Upper lobe of right lung (tissue), 1 donor: Measurements from ENCODE around the gene HOXB3. TPM values are rescaled to one million over a fixed set of nuclear protein-coding genes. Genes with fewer than 3 reads are reported as not detected.
A peak's percentile ranks its signal among the peaks of the same experiment; 100 is the strongest.

ENCODE experiments used
- ATAC-seq: fragments of 200-7000 bp; cut with Tn5 transposase; one replicate; pipeline ENCODE4 v1.9.1; 2020; ENCODE audit warnings: mild to moderate bottlenecking, moderate library complexity
- DNase-seq: peaks from one replicate; pipeline ENCODE4 v3.0.0-alpha.2; 2020
- H3K27ac ChIP-seq: fragments of 200-600 bp; one replicate; pipeline ENCODE4 v1.8.0; 2022
- H3K27me3 ChIP-seq: fragments of 200-600 bp; one replicate; pipeline ENCODE4 v1.8.0; 2022; ENCODE audit warnings: mild to moderate bottlenecking
- H3K36me3 ChIP-seq: fragments of 200-600 bp; one replicate; pipeline ENCODE4 v1.8.0; 2022
- H3K4me1 ChIP-seq: fragments of 200-600 bp; one replicate; pipeline ENCODE4 v1.8.0; 2022
- H3K4me3 ChIP-seq: fragments of 200-600 bp; one replicate; pipeline ENCODE4 v1.8.0; 2022; ENCODE audit warnings: mild to moderate bottlenecking
- H3K9me3 ChIP-seq: fragments of 200-600 bp; one replicate; pipeline ENCODE4 v1.8.0; 2022
- intact Hi-C: fragments of 100-400 bp; cut with DNase I; formaldehyde crosslinking; loops from one replicate; pipeline ENCODE4 v1.11.0; 2022
- total RNA-seq: library from RNA; stranded (reverse); fragmentation: NEBNext Ultra II Directional; extraction: Animal tissue kit (Norgen Biotek cat#: 25700); gene quantifications from one replicate; pipeline ENCODE4 v1.2.1, GENCODE V29; 2021
- TF ChIP-seq, protein P1 (sequence below): fragments of 200-600 bp; IDR thresholded peaks from one replicate; pipeline ENCODE4 v1.8.0; 2022; ENCODE audit warnings: antibody characterized with exemption
- donor health status: DM: no; HTN: yes; CAD: no; lungs with severe emphysema.

Gene HOXB3
- total RNA-seq, 1 donor from 2014 or later = 13.3 TPM

DNA sequence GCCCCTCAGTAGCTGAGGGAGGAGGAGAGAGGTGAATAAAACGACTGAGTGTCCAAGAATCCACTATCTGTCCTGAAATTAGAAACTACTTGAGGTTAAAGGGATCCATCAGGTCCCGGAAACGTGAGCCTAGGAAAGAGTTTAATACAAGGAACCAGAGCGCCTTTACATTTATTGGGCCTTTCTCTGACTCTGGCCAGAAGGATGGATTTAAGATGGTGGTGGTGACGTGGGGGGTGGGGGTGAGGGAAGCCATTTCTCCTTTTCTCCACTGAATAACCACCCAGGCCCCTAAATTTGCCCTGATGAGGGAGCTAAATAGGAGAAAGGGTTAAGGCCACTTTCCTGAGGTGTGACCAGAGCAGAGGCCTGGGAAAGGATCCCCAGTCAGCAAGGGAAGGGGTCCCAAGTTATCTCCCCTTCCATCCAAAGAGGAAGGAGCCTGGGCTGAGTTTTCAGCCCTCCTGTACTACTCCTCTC lies 37.1 kb upstream of the HOXB3 start:
- H3K36me3 ChIP-seq = no peaks in the 10 kb centered on the region
- TF ChIP-seq, protein P1, sequence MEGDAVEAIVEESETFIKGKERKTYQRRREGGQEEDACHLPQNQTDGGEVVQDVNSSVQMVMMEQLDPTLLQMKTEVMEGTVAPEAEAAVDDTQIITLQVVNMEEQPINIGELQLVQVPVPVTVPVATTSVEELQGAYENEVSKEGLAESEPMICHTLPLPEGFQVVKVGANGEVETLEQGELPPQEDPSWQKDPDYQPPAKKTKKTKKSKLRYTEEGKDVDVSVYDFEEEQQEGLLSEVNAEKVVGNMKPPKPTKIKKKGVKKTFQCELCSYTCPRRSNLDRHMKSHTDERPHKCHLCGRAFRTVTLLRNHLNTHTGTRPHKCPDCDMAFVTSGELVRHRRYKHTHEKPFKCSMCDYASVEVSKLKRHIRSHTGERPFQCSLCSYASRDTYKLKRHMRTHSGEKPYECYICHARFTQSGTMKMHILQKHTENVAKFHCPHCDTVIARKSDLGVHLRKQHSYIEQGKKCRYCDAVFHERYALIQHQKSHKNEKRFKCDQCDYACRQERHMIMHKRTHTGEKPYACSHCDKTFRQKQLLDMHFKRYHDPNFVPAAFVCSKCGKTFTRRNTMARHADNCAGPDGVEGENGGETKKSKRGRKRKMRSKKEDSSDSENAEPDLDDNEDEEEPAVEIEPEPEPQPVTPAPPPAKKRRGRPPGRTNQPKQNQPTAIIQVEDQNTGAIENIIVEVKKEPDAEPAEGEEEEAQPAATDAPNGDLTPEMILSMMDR = no peak
- H3K4me3 ChIP-seq = no peak overlapping the region
- H3K4me1 ChIP-seq = peaks cover 22% of the 10 kb centered on the region
- no peaks in the 10 kb centered on the region for H3K9me3 ChIP-seq
- ATAC-seq (no peak), DNase-seq (no peak)
- intact Hi-C loops = loop anchor here (10.0 kb wide), 1 partner anchor 312 kb away; no protein-coding TSS in a partner anchor
- no peak overlapping the region for H3K27ac ChIP-seq
- H3K27me3 ChIP-seq = peaks cover 100% of the 10 kb centered on the region

DNA sequence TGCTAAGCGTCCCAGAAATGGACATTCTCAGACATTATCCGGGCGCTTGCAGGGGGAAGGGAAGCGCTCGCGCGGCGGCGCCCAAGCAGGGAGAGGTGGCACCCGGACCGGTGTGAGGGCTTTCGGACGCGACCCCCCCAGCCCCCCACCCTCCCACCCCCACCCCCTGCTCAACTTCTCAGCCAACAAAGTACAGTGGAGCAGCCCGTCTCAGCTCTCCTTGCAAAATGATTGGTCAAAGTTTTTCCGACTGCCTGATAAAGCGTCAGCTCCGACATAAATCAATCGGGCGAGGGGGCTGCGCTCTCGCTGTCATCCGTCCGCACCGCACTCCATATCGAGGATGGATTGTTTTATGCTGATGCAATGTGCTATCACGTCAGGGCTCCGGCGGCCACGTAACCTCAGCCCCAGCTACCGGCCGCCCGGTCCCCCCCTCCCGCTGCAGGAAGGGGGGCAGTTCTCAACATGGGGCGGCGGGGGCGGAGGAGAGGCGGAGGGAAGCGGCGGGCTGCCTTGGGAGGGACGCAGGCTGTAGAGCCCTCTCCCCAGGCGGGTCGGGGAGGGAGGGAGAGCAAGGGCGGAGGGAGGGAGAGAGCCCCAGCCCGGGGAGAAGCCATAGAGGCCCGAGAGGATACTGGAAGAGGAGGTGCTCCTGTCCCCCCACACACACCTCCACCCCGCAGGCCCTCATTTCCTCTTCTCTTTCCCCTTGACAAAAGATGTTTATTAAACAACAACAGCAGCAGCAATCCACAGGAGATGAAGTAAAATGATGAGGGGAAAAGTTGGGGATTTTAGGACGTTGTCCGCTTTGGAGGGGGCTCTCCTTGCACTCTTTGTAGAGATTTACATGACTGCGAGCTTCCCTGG lies 36.4 kb upstream of the HOXB3 start, which contains the start of gene HOXB9:
Gene HOXB9 (minus strand): TSS at position 114 of the 873 bp plus-strand sequence. CDS start 89 bp downstream, at position 25.
- ATAC-seq (peak; percentile 4), DNase-seq (no peak)
- Histone ChIP-seq H3K4me3 (peak within 1 kb of the TSS; percentile 31), H3K9me3 (no peaks in the 10 kb centered on the region), H3K36me3 (no peaks in the 10 kb centered on the region), H3K4me1 (peaks cover 22% of the 10 kb centered on the region), H3K27me3 (peaks cover 100% of the 10 kb centered on the region), H3K27ac (no peak within 1 kb of the TSS)
- intact Hi-C loops = loop anchor here (10.0 kb wide), 1 partner anchor 312 kb away; no protein-coding TSS in a partner anchor
- TF ChIP-seq, protein P1 = no peak

DNA sequence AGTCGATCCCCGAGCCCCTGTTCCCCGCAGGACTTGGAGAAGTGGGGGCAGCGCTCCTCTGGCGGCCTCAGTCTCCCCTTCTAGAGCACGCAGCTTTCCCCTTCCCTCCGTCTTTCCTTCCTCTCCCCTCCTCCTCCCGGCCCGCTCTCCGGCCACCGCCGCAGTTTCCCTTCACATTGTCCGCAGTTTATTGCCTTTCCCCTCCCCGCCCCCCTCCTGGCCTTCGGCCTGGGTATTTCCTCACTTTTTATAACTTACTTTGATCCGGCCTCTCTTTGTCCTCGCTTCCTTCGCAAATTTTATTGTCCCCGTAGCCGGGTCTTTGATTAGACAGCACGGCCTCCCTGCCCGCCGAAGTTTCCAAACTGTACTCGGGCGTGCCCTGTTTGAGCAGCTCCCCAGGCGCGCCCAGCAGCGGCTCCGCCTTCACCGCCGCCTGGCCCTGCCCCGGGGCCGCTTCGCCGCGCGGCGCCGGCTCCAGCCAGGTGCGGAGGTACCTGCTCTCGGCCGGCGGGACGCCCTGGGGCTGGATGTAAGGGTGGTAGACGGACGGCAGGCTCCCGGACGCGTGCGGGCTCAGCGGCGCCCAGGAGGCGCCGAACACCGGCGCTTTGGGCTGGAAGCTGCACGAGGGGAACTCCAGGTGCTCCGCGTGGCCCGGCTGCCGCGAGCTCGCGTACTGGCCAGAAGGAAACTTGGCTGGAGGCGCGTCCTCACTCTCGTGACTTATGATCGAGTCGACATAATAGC lies 35.6 kb upstream of the HOXB3 start:
- H3K27me3 ChIP-seq = peaks cover 100% of the 10 kb centered on the region
- no peak overlapping the region for H3K27ac ChIP-seq
- intact Hi-C loops = loop anchor here (10.0 kb wide), 1 partner anchor 311 kb away; no protein-coding TSS in a partner anchor
- peak overlapping the region; percentile 31 for H3K4me3 ChIP-seq
- no peaks in the 10 kb centered on the region for H3K36me3 ChIP-seq
- TF ChIP-seq, protein P1 = no peak
- no peaks in the 10 kb centered on the region for H3K9me3 ChIP-seq
- DNase-seq (no peak), ATAC-seq (peak; percentile 70)
- H3K4me1 ChIP-seq = peaks cover 22% of the 10 kb centered on the region

DNA sequence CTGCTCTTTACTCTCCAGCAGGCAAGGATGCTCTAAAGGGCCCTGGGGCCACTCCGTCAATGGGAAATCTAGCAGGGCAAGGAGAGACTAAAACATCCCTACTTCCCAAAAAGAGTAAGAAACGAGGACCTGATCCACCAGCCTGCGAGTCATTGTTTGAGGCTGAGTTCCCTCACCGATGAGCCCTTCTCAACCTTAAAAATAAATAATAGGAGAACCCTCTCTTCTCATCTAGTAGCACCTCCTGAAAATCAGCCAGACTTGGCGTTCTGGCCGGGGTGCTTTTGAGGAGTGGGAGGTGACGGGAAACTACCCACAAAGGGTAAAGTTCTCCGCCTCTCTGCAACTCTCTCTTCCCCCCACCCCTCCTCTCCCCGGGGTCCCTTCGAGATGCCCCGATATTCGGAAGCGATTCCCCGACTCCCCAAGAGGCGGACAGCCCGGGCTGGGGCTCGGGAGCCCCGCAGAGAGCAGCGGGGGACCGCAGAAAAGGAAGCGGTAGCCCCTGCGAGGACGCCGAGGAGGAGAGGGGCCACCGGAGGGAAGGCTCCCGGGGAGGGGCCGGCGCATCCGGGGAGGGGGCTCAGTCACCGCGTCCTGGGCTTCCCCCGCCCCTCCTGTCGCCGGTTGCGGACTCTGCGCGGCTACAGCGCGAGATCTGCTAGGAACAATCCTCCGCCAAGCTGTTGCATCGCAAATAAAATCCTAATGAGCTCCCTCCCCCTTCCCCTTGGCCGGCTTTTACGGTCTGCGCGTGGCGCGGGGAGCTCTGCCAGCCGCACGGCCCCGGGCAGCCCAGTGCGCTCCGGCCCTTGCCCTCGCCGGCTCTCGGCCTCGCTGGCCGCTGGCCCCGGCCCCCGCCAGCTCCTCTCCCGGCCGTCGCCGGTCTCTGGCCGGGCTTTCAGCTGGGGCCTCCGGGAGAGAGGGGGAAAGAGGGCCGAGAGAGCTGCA lies 34.8 kb upstream of the HOXB3 start:
- peak; percentile 13 for ATAC-seq

More for the DNA sequence above, 34.8 kb upstream of the HOXB3 start:
- TF ChIP-seq, protein P1 = no peak
- no peaks in the 10 kb centered on the region for H3K9me3 ChIP-seq
- intact Hi-C loops = loop anchor here (10.0 kb wide), 1 partner anchor 310 kb away; no protein-coding TSS in a partner anchor
- H3K27ac ChIP-seq = no peak overlapping the region
- H3K4me1 ChIP-seq = peaks cover 22% of the 10 kb centered on the region
- H3K36me3 ChIP-seq = no peaks in the 10 kb centered on the region
- peak overlapping the region; percentile 31 for H3K4me3 ChIP-seq
- DNase-seq = no peak
- peaks cover 100% of the 10 kb centered on the region for H3K27me3 ChIP-seq
